ENCODE results near the gene HSPA8.

The HSPA8 gene

GRCh38 chr11:123054301-123055065 lies 7.5 kb downstream of the HSPA8 start:
- H2AK5ac ChIP-seq (ENCODE audit: low read length, severe bottlenecking), result no peak overlapping the region
- H3K27me3 ChIP-seq (ENCODE audit: control insufficient read depth in 1 of 2, insufficient read depth in 1 of 2, low read length in 2 of 2), result no peaks in the 10 kb centered on the region
- H2AFZ ChIP-seq (ENCODE audit: low read depth, low read length), result no peak overlapping the region
- H3K4me3 ChIP-seq (ENCODE audit: insufficient read depth in 1 of 2, low read depth in 1 of 2, low read length in 2 of 2), result no peak overlapping the region
- no peak overlapping the region for H3K23ac ChIP-seq (ENCODE audit: low read length in 2 of 2)
- DNase-seq, result peak; percentile 79
- H2BK12ac ChIP-seq (ENCODE audit: low read length in 2 of 2), result no peak overlapping the region
- no peaks in the 10 kb centered on the region for H3K79me1 ChIP-seq (replicated peaks; ENCODE audit: low read length, poor library complexity, severe bottlenecking)
- no peak overlapping the region for H2BK120ac ChIP-seq (ENCODE audit: low read depth, low read length)
- no peak overlapping the region for H3K27ac ChIP-seq (ENCODE audit: low read length, poor library complexity, severe bottlenecking)
- no peak overlapping the region for H2BK15ac ChIP-seq (ENCODE audit: low read depth, poor library complexity, severe bottlenecking)
- H3K9me3 ChIP-seq (ENCODE audit: control insufficient read depth, low read length), result no peaks in the 10 kb centered on the region
- no peak overlapping the region for H4K91ac ChIP-seq (ENCODE audit: low read length)
- H3K14ac ChIP-seq (ENCODE audit: low read length in 2 of 2), result no peak overlapping the region
- no peak overlapping the region for H3K18ac ChIP-seq (ENCODE audit: low read depth in 1 of 2, low read length in 2 of 2)
- no peak overlapping the region for H2BK5ac ChIP-seq (ENCODE audit: low read depth, low read length, poor library complexity, severe bottlenecking)
- H3K4me2 ChIP-seq (ENCODE audit: low read length, poor library complexity, severe bottlenecking), result no peak overlapping the region
- H3K4ac ChIP-seq (ENCODE audit: low read depth in 1 of 2, low read length in 2 of 2), result no peak overlapping the region
- peaks cover 24 to 62% of the 10 kb centered on the region in 2 experiments for H3K36me3 ChIP-seq (ENCODE audit: control insufficient read depth in 1 of 2, insufficient read depth in 2 of 2, low read depth in 1 of 2, low read length in 2 of 2)
- H3K9ac ChIP-seq (ENCODE audit: low read length), result peak overlapping the region; percentile 34
- H3K4me1 ChIP-seq (ENCODE audit: control insufficient read depth, insufficient read depth, low read depth, low read length), result peaks cover 3% of the 10 kb centered on the region
- no peak overlapping the region for H4K8ac ChIP-seq (ENCODE audit: low read length)
- whole genome bisulfite sequencing, result 26% methylated on average over 8 of the region's 11 CpGs

GRCh38 chr11:123052901-123053721 lies 8.8 kb downstream of the HSPA8 start:
- no peak overlapping the region for H3K4ac ChIP-seq (ENCODE audit: low read depth in 1 of 2, low read length in 2 of 2)
- no peak for DNase-seq
- no peak overlapping the region for H3K18ac ChIP-seq (ENCODE audit: low read depth in 1 of 2, low read length in 2 of 2)
- no peak overlapping the region for H3K4me3 ChIP-seq (ENCODE audit: insufficient read depth in 1 of 2, low read depth in 1 of 2, low read length in 2 of 2)
- H3K9ac ChIP-seq (ENCODE audit: low read length), result no peak overlapping the region
- no peaks in the 10 kb centered on the region for H3K27me3 ChIP-seq (ENCODE audit: control insufficient read depth in 1 of 2, insufficient read depth in 1 of 2, low read length in 2 of 2)
- no peak overlapping the region for H4K91ac ChIP-seq (ENCODE audit: low read length)
- 97% methylated on average over 4 of the region's 5 CpGs for WGBS
- no peak overlapping the region for H3K27ac ChIP-seq (ENCODE audit: low read length, poor library complexity, severe bottlenecking)
- peaks cover 3% of the 10 kb centered on the region for H3K4me1 ChIP-seq (ENCODE audit: control insufficient read depth, insufficient read depth, low read depth, low read length)
- no peak overlapping the region for H3K23ac ChIP-seq (ENCODE audit: low read length in 2 of 2)
- no peak overlapping the region for H2BK15ac ChIP-seq (ENCODE audit: low read depth, poor library complexity, severe bottlenecking)
- H2BK120ac ChIP-seq (ENCODE audit: low read depth, low read length), result no peak overlapping the region
- H3K79me1 ChIP-seq (replicated peaks; ENCODE audit: low read length, poor library complexity, severe bottlenecking), result no peaks in the 10 kb centered on the region
- H3K9me3 ChIP-seq (ENCODE audit: control insufficient read depth, low read length), result no peaks in the 10 kb centered on the region
- no peak overlapping the region for H3K4me2 ChIP-seq (ENCODE audit: low read length, poor library complexity, severe bottlenecking)
- H2BK12ac ChIP-seq (ENCODE audit: low read length in 2 of 2), result no peak overlapping the region
- no peak overlapping the region for H3K14ac ChIP-seq (ENCODE audit: low read length in 2 of 2)
- H2BK5ac ChIP-seq (ENCODE audit: low read depth, low read length, poor library complexity, severe bottlenecking), result no peak overlapping the region
- no peak overlapping the region for H4K8ac ChIP-seq (ENCODE audit: low read length)
- peaks cover 24 to 48% of the 10 kb centered on the region in 2 experiments for H3K36me3 ChIP-seq (ENCODE audit: control insufficient read depth in 1 of 2, insufficient read depth in 2 of 2, low read depth in 1 of 2, low read length in 2 of 2)
- no peak overlapping the region for H2AFZ ChIP-seq (ENCODE audit: low read depth, low read length)
- H2AK5ac ChIP-seq (ENCODE audit: low read length, severe bottlenecking), result no peak overlapping the region

- H3K4me1 ChIP-seq (ENCODE audit: control insufficient read depth, insufficient read depth, low read depth, low read length), result peaks cover 1% of the 10 kb centered on the region
- H3K18ac ChIP-seq (ENCODE audit: low read depth in 1 of 2, low read length in 2 of 2), result no peak overlapping the region
- no peak overlapping the region for H2BK15ac ChIP-seq (ENCODE audit: low read depth, poor library complexity, severe bottlenecking)
- H3K4me3 ChIP-seq (ENCODE audit: insufficient read depth in 1 of 2, low read depth in 1 of 2, low read length in 2 of 2), result no peak overlapping the region
- H4K91ac ChIP-seq (ENCODE audit: low read length), result no peak overlapping the region
- H3K23ac ChIP-seq (ENCODE audit: low read length in 2 of 2), result no peak overlapping the region
- H2AFZ ChIP-seq (ENCODE audit: low read depth, low read length), result no peak overlapping the region
- H3K4me2 ChIP-seq (ENCODE audit: low read length, poor library complexity, severe bottlenecking), result no peak overlapping the region
- no peak for DNase-seq
- no peak overlapping the region for H4K8ac ChIP-seq (ENCODE audit: low read length)
- H3K79me1 ChIP-seq (replicated peaks; ENCODE audit: low read length, poor library complexity, severe bottlenecking), result no peaks in the 10 kb centered on the region
- H3K4ac ChIP-seq (ENCODE audit: low read depth in 1 of 2, low read length in 2 of 2), result no peak overlapping the region
- no peak overlapping the region for H2AK5ac ChIP-seq (ENCODE audit: low read length, severe bottlenecking)
- no peaks in the 10 kb centered on the region for H3K27me3 ChIP-seq (ENCODE audit: control insufficient read depth in 1 of 2, insufficient read depth in 1 of 2, low read length in 2 of 2)
- H3K9ac ChIP-seq (ENCODE audit: low read length), result no peak overlapping the region
- no peak overlapping the region for H2BK12ac ChIP-seq (ENCODE audit: low read length in 2 of 2)
- H3K14ac ChIP-seq (ENCODE audit: low read length in 2 of 2), result no peak overlapping the region
- H2BK120ac ChIP-seq (ENCODE audit: low read depth, low read length), result no peak overlapping the region
- no peaks in the 10 kb centered on the region for H3K9me3 ChIP-seq (ENCODE audit: control insufficient read depth, low read length)
- WGBS, result no CpG with 5 or more reads among the region's 4 CpGs
- H3K36me3 ChIP-seq (ENCODE audit: control insufficient read depth in 1 of 2, insufficient read depth in 2 of 2, low read depth in 1 of 2, low read length in 2 of 2), result peaks cover 21 to 33% of the 10 kb centered on the region in 2 experiments
- no peak overlapping the region for H3K27ac ChIP-seq (ENCODE audit: low read length, poor library complexity, severe bottlenecking)
- no peak overlapping the region for H2BK5ac ChIP-seq (ENCODE audit: low read depth, low read length, poor library complexity, severe bottlenecking)
These were observed 10.3 kb downstream of the HSPA8 start for GRCh38 chr11:123051634-123052033.

GRCh38 chr11:123051146-123051545 lies 10.8 kb downstream of the HSPA8 start:
- H3K14ac ChIP-seq (ENCODE audit: low read length in 2 of 2), result no peak overlapping the region
- H2AFZ ChIP-seq (ENCODE audit: low read depth, low read length), result no peak overlapping the region
- H4K91ac ChIP-seq (ENCODE audit: low read length), result no peak overlapping the region
- DNase-seq, result no peak
- no peak overlapping the region for H3K4me3 ChIP-seq (ENCODE audit: insufficient read depth in 1 of 2, low read depth in 1 of 2, low read length in 2 of 2)
- WGBS, result 98% methylated on average over 6 of the region's 9 CpGs
- H3K4me1 ChIP-seq (ENCODE audit: control insufficient read depth, insufficient read depth, low read depth, low read length), result peaks cover 1% of the 10 kb centered on the region
- no peak overlapping the region for H2BK5ac ChIP-seq (ENCODE audit: low read depth, low read length, poor library complexity, severe bottlenecking)
- no peak overlapping the region for H3K4me2 ChIP-seq (ENCODE audit: low read length, poor library complexity, severe bottlenecking)
- H4K8ac ChIP-seq (ENCODE audit: low read length), result no peak overlapping the region
- no peaks in the 10 kb centered on the region for H3K79me1 ChIP-seq (replicated peaks; ENCODE audit: low read length, poor library complexity, severe bottlenecking)
- H3K9me3 ChIP-seq (ENCODE audit: control insufficient read depth, low read length), result no peaks in the 10 kb centered on the region
- H2AK5ac ChIP-seq (ENCODE audit: low read length, severe bottlenecking), result no peak overlapping the region
- H3K27ac ChIP-seq (ENCODE audit: low read length, poor library complexity, severe bottlenecking), result no peak overlapping the region
- no peak overlapping the region for H3K4ac ChIP-seq (ENCODE audit: low read depth in 1 of 2, low read length in 2 of 2)
- H2BK15ac ChIP-seq (ENCODE audit: low read depth, poor library complexity, severe bottlenecking), result no peak overlapping the region
- H3K9ac ChIP-seq (ENCODE audit: low read length), result no peak overlapping the region
- H3K27me3 ChIP-seq (ENCODE audit: control insufficient read depth in 1 of 2, insufficient read depth in 1 of 2, low read length in 2 of 2), result no peaks in the 10 kb centered on the region
- H3K18ac ChIP-seq (ENCODE audit: low read depth in 1 of 2, low read length in 2 of 2), result no peak overlapping the region
- H3K23ac ChIP-seq (ENCODE audit: low read length in 2 of 2), result no peak overlapping the region
- no peak overlapping the region for H2BK120ac ChIP-seq (ENCODE audit: low read depth, low read length)
- peaks cover 17 to 29% of the 10 kb centered on the region in 2 experiments for H3K36me3 ChIP-seq (ENCODE audit: control insufficient read depth in 1 of 2, insufficient read depth in 2 of 2, low read depth in 1 of 2, low read length in 2 of 2)
- no peak overlapping the region for H2BK12ac ChIP-seq (ENCODE audit: low read length in 2 of 2)
